Measurements from ENCODE around the gene INSYN1. TPM values are rescaled to one million over a fixed set of nuclear protein-coding genes. Genes with fewer than 3 reads are reported as not detected.

The INSYN1 gene, protein sequence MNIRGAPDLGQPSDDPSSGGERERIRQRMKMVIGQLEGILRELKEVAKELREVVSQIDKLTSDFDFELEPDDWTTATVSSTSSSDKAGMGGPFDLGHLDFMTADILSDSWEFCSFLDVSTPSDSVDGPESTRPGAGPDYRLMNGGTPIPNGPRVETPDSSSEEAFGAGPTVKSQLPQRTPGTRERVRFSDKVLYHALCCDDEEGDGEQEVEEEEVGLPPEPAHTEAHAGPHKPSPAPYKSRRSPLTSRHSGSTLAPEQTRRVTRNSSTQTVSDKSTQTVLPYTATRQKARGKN
- total RNA-seq (10 to 100 TPM in 2 of 5 donors, 1 to 10 TPM in 2, under 1 TPM in 1; 0.14 to 39.7 (median 9.3) TPM), polyA plus RNA-seq (10 to 100 TPM in 1 of 3 donors, 1 to 10 TPM in 2; 2.0 to 11.3 (median 5.6) TPM)
- long read RNA-seq, donor 1, full-length matches to known transcripts, result 1 of 1 reads
- long read RNA-seq, donor 1, partial matches to known transcripts, result 0 of 1 reads
- long read RNA-seq, donor 1, other reads (novel, unspliced or antisense), result 0 of 1 reads
- long read RNA-seq, donor 2, full-length matches to known transcripts, result 2 of 2 reads
- long read RNA-seq, donor 2, partial matches to known transcripts, result 0 of 2 reads
- long read RNA-seq, donor 2, other reads (novel, unspliced or antisense), result 0 of 2 reads
- long read RNA-seq, donor 3, partial matches to known transcripts, result 0 of 1 reads
- long read RNA-seq, donor 3, other reads (novel, unspliced or antisense), result 0 of 1 reads
- long read RNA-seq, donor 4, result 0 reads
- long read RNA-seq, donor 5, full-length matches to known transcripts, result 3 of 3 reads
- long read RNA-seq, donor 5, partial matches to known transcripts, result 0 of 3 reads
- long read RNA-seq, donor 5, other reads (novel, unspliced or antisense), result 0 of 3 reads
- long read RNA-seq, donor 6, full-length matches to known transcripts, result 4 of 4 reads
- long read RNA-seq, donor 6, partial matches to known transcripts, result 0 of 4 reads
- long read RNA-seq, donor 6, other reads (novel, unspliced or antisense), result 0 of 4 reads
- long read RNA-seq, donor 7, full-length matches to known transcripts, result 4 of 4 reads
- long read RNA-seq, donor 7, partial matches to known transcripts, result 0 of 4 reads
- long read RNA-seq, donor 7, other reads (novel, unspliced or antisense), result 0 of 4 reads
- long read RNA-seq, donor 8, result 0 reads
- long read RNA-seq, donor 9, result 0 reads
- long read RNA-seq, donor 10, partial matches to known transcripts, result 0 of 1 reads
- long read RNA-seq, donor 10, other reads (novel, unspliced or antisense), result 0 of 1 reads

DNA sequence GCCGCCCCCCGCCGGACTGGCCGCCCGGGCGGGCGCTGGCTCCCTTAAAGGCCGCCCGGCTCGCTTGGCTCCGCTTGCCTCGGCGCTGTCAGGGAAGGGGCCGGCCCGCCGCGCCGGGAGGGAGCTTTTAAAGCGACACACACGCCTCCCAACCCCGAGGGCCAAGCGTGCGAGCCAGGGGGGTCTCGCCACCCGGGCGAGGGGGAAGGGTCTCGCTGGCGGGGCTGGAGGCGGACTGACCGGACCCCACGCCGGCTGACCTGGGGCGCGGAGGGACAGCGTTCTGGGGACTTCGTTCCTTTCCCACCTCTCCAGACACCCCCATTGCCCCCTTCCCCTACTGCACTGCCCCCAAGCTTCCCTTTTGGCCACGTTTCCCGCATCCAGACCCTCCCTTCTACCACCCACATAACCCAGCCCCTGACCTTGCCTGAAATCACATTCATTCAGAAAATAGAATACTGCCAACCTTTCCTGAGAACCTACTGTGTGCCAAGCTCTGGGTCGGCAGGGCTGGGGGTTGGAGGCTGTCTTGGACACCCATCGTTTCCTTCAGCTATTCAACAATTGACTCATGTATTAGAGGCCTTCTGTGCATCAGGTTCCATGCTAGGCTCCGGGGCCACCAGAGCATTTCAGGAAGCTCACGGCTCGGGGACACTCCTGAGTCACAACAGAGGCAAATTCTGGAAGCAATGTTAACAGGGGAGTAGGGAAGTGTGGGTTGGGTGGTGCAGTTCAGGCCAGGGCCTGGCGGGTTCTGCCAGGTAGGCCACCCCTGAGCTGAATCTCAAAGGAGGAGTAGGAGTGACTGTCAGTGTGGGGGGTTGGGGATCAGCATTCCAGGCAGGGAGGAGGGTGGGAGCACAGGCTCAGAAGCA is at the start of gene INSYN1:
TSS of gene INSYN1 (minus strand) at position 102 of the 881 bp plus-strand sequence. CDS start 2,221 bp downstream, outside the sequence.
- peaks cover 4 to 70% (median 29%) of the 10 kb centered on the region in 3 donors for H3K27me3 ChIP-seq
- 13 to 42% (median 24%) methylated on average over 10 to 44 of the region's 44 CpGs for WGBS, 5 donors
- peak within 1 kb of the TSS in 2 of 5 donors; percentile 34 to 74 for H3K27ac ChIP-seq

DNA sequence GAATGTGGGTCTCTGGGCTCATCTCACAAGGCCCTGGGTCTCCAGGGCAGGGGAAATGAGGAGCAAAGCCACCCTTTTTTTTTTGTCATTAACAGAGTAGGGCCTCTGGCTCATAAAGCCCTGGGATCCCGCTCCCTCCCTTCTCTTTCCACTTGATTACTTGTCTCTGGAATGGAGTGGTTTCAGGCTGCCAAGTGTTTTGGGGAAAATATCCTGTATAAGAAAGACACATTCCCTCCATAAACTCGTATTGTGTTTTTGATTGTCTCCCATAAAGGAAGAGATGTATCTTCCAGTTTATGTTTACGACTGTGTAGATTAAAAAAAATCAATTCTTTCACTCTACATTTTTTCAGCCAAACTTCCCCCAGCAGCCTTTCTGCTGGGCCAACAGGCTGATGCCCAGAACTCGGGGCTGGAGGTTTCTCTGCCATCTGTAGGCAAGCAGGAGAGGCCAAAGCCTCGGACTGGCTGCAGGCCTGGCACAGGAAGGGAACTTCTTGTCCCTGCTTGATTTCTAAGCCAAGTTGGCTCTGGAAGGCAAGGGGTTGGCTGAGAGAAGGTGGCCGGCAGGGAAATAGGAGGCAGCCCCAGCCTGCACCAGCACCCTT is 49.4 kb upstream of the INSYN1 start:
- peak overlapping the region in 3 of 5 donors; percentile 33 to 65 (median 64) for H3K27ac ChIP-seq
- peak in 1 of 3 donors; percentile 11 for TF ChIP-seq POLR2AphosphoS5 (IDR thresholded peaks at IDR 0.05)
- TF ChIP-seq, protein P1, sequence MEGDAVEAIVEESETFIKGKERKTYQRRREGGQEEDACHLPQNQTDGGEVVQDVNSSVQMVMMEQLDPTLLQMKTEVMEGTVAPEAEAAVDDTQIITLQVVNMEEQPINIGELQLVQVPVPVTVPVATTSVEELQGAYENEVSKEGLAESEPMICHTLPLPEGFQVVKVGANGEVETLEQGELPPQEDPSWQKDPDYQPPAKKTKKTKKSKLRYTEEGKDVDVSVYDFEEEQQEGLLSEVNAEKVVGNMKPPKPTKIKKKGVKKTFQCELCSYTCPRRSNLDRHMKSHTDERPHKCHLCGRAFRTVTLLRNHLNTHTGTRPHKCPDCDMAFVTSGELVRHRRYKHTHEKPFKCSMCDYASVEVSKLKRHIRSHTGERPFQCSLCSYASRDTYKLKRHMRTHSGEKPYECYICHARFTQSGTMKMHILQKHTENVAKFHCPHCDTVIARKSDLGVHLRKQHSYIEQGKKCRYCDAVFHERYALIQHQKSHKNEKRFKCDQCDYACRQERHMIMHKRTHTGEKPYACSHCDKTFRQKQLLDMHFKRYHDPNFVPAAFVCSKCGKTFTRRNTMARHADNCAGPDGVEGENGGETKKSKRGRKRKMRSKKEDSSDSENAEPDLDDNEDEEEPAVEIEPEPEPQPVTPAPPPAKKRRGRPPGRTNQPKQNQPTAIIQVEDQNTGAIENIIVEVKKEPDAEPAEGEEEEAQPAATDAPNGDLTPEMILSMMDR (IDR thresholded peaks at IDR 0.05), result no peak
- peak in 1 of 2 donors; percentile 54 for DNase-seq
- 47 to 61% (median 53%) methylated on average over 6 of the region's 6 CpGs for whole genome bisulfite sequencing, 5 donors
- H3K27me3 ChIP-seq, result peaks cover 0 to 5% (median 0%) of the 10 kb centered on the region in 3 donors
- no peak overlapping the region for H3K4me3 ChIP-seq
- H3K4me1 ChIP-seq, result peaks cover 0 to 45% (median 21%) of the 10 kb centered on the region in 4 donors
- H3K36me3 ChIP-seq, result no peaks in the 10 kb centered on the region
- intact Hi-C loops (cut with DNase I; ENCODE audit: low total_unique reads), result no loop called here
- no peaks in the 10 kb centered on the region for H3K9me3 ChIP-seq

More for the DNA sequence above, at the start of gene INSYN1:
- Histone ChIP-seq H3K4me3 (peak within 1 kb of the TSS; percentile 55 to 64 (median 62)), H3K9me3 (no peaks in the 10 kb centered on the region), H3K36me3 (no peaks in the 10 kb centered on the region), H3K4me1 (peaks cover 10 to 37% (median 18%) of the 10 kb centered on the region in 4 donors)
- DNase-seq, result peak; percentile 47 to 82
- no peak for TF ChIP-seq POLR2AphosphoS5 (IDR thresholded peaks at IDR 0.05)
- TF ChIP-seq EP300 (IDR thresholded peaks at IDR 0.05), result no peak
- TF ChIP-seq POLR2A (IDR thresholded peaks at IDR 0.05), result no peak
- TF ChIP-seq, protein P1 (IDR thresholded peaks at IDR 0.05), result no peak
- intact Hi-C loops (cut with DNase I; ENCODE audit: low total_unique reads), result no loop called here

DNA sequence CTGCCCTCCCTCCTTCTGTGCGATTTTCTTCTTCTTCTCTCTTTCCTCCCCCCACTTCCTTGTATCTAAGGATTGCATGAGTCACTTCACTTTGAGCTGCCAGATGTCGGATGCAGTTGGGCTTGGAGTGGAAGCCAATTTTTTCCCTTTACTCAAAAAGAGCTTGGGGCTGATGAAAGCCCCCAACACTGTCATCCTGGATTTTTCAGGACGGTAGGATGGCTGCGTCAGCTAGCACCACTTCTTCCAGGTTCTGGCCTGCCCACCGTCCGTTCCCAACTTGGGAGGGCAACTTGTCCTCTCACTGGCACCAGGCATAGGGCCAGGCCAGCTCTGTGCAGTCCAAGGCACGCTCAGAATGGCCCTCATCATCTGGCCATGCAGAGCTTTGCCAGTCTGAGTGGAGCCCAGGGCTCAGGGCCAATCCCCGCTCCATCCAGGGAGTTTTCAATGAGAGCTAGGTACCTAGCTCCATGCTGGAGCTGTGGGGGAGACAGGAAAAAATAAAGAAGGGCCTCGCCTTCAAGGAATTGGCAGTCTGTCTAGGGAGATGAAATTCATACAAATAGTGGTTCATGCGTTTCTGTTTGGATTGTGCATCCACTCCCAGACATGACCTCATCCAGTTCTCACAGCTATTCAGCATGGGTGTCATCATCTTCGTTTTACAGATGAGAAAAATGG is 47.7 kb upstream of the INSYN1 start:
- Histone ChIP-seq H3K36me3 (no peaks in the 10 kb centered on the region), H3K4me3 (no peak overlapping the region), H3K27ac (peak overlapping the region in 4 of 5 donors; percentile 32 to 69 (median 48)), H3K4me1 (peaks cover 0 to 45% (median 21%) of the 10 kb centered on the region in 4 donors), H3K9me3 (no peaks in the 10 kb centered on the region), H3K27me3 (no peaks in the 10 kb centered on the region)
- TF ChIP-seq POLR2A (IDR thresholded peaks at IDR 0.05) (no peak), POLR2AphosphoS5 (IDR thresholded peaks at IDR 0.05) (peak in 1 of 3 donors; percentile 3), EP300 (IDR thresholded peaks at IDR 0.05) (no peak)
- TF ChIP-seq, protein P1 (IDR thresholded peaks at IDR 0.05), result no peak
- DNase-seq, result peak in 1 of 2 donors; percentile 83
- WGBS, 5 donors, result 46 to 59% (median 54%) methylated on average over 10 to 11 of the region's 11 CpGs
- intact Hi-C loops (cut with DNase I; ENCODE audit: low total_unique reads), result no loop called here

All from stomach (tissue), 19 donors.